ENCODE results near the gene ASMTL.
"Not testable (repeated sequence)": the region's sequence is repeated elsewhere in the genome, so short reads cannot be mapped to it uniquely, and the experiment has no call there.

The ASMTL gene

GRCh38 chrX:1421433-1422134 lies 31.1 kb downstream of the ASMTL start:
- no peak overlapping the region for H3K4me3 ChIP-seq (ENCODE audit: low read length)
- no peak for TF ChIP-seq ZNF274 (IDR thresholded peaks at IDR 0.05; ENCODE audit: low read depth, low read length)

- H3K4me3 ChIP-seq (ENCODE audit: low read length) = no peak overlapping the region
- TF ChIP-seq ZNF274 (IDR thresholded peaks at IDR 0.05; ENCODE audit: low read depth, low read length) = no peak
Measured at GRCh38 chrX:1420371-1420770, 32.3 kb downstream of the ASMTL start.

DNA sequence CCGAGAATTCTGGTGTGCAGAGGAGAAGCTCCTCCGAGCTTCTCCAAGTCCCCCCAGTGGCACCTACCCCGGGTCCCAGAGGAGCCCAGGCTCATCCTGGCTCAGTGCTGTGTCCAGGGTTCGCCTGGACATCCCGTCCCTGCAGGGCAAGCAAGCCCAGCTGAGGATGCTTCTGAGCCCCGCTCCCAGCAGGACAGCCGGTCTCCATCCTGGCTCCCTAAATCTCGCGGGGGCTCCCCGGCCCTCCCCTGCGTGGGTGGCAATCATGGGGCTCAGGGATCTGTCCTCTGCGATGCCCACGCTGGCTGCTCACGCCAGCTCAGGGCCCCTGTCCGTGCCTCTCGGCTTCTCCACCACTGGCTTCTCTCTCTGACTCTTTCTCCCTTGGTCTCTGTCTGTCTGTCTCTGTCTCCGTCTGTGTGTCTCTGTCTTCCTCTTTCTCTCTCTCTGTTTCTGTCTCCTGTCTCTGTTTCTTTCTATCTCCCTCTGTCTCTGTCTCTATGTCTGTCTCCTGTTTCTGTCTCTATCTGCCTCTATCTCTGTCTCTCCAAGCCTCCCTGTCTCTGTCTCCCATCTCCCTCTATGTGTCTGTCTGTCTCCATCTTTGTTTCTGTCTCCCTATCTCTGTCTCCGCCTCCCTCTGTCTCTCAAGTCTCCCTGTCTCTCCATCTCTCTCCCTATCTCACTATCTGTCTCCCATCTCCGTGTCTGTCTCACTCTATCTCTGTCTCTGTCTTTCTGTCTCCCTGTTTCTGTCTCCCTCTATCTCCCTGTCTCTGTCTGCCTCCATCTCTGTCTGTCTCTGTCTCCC lies 33.0 kb downstream of the ASMTL start:
- H3K4me3 ChIP-seq (ENCODE audit: low read length) = no peak overlapping the region
- TF ChIP-seq ZNF274 (IDR thresholded peaks at IDR 0.05; ENCODE audit: low read depth, low read length) = no peak

DNA sequence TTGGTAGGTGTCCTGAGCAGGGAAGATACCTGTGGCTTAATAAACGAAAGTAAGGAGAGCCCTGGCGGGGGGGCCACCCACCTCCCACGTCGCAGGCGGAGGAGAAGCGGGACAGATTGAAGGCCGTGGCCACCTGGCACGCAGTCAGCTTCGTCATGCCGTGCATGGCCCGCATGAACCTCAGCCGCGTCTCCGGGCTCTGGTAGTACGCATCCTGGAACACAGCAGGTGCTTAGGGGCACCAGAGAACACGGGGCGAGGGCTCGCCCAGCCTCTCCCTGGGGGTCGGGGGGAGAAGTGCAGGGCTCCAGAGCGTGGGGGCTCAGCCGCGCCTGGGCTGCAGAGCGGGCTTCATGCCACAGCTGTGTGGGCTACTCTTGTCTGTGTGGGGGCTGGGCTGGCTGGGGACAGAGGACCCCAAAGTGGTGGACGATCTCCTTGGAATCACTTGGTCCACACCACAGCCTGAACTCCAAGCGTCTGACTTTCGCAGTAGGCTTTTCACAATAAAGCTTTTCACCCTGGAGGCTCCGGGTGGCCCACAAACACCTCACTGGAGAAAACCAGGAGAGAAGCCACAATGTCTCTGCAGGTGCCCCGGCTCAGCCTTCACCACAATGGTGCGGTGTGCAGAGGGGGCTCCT lies 33.7 kb downstream of the ASMTL start:
- no peak overlapping the region for H3K4me3 ChIP-seq (ENCODE audit: low read length)
- no peak for TF ChIP-seq ZNF274 (IDR thresholded peaks at IDR 0.05; ENCODE audit: low read depth, low read length)

GRCh38 chrX:1417921-1418771 lies 34.6 kb downstream of the ASMTL start:
- H3K4me3 ChIP-seq (ENCODE audit: low read length) = no peak overlapping the region
- no peak for TF ChIP-seq ZNF274 (IDR thresholded peaks at IDR 0.05; ENCODE audit: low read depth, low read length)

DNA sequence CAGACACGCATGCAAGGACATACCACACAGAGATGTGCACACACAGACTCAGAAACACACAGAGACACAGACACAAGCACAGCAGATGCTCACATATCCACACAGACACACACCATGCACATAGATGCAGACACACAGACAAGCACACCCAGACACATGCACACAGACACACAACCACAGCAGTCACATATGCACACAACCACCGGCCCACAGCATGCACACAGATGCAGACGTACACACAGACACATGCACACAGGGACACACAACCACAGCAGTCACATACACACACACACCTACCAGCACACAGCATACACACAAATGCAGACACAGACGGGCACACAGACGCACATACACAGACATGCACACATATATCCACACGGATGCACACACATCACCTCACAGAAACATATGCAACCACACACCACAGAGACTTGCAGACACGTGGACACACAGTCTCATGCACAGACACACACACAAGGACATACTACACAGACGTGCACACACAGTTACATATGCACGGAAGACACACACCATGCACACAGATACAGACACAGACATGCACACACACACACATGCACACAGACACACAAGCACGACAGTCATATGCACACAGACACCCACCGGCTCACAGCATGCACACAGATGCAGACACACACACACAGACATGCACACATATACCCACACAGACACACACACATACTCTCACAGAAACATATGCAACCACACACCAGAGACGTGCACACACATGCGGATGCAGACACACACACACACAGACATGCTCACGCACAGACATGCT lies 35.5 kb downstream of the ASMTL start:
- H3K4me3 ChIP-seq (ENCODE audit: low read length) = no peak overlapping the region
- TF ChIP-seq ZNF274 (IDR thresholded peaks at IDR 0.05; ENCODE audit: low read depth, low read length) = no peak

- TF ChIP-seq ZNF274 (IDR thresholded peaks at IDR 0.05; ENCODE audit: low read depth, low read length) = no peak
Measured at GRCh38 chrX:1416327-1416784, 36.4 kb downstream of the ASMTL start.

GRCh38 chrX:1412551-1413161 lies 40.1 kb downstream of the ASMTL start:
- TF ChIP-seq ZNF274 (IDR thresholded peaks at IDR 0.05; ENCODE audit: low read depth, low read length) = no peak
- H3K4me3 ChIP-seq (ENCODE audit: low read length) = no peak overlapping the region

More at GRCh38 chrX:1416327-1416784, 36.4 kb downstream of the ASMTL start:
- no peak overlapping the region for H3K4me3 ChIP-seq (ENCODE audit: low read length)

DNA sequence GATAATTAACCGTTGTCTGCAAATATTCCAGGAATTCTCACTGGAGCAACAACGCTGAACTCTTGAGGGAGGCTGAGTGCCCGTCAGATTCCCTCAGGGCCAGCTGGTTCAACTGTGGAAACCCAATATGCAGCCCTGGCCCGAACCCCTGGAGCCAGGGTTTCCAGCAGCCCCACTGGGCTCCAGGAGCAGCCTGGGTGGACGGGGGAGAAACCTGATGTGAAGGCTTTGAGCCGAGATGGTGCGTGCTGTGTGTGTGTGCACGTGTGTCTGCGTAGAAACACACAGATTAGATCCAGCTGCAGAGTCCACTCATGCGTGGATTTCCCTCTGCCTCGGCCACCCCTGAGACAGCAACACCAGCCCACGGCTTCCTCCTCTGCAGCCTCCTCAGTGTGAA lies 41.4 kb downstream of the ASMTL start:
- H3K4me3 ChIP-seq (ENCODE audit: low read length) = no peak overlapping the region

DNA sequence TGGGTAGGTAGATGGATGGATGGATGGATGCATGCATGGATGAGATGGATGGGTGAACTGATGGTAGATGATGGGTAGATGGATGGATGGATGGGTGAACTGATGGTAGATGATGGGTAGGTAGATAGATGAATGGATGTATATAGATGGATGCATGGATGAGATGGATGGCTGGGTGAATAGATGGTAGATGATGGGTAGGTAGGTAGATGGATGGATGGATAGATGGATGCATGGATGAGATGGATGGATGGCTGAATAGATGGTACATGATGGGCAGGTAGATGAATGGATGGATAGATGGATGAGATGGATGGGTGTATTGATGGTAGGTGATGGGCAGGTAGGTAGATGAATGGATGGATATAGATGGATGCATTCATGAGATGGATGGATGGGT lies 45.7 kb downstream of the ASMTL start:
- TF ChIP-seq ZNF274 (IDR thresholded peaks at IDR 0.05; ENCODE audit: low read depth, low read length) = no peak
- H3K4me3 ChIP-seq (ENCODE audit: low read length) = no peak overlapping the region

More for the DNA sequence above, 41.4 kb downstream of the ASMTL start:
- no peak for TF ChIP-seq ZNF274 (IDR thresholded peaks at IDR 0.05; ENCODE audit: low read depth, low read length)

- H3K4me3 ChIP-seq (ENCODE audit: low read length) = not testable (repeated sequence)
Measured at GRCh38 chrX:1405769-1406168, 46.9 kb downstream of the ASMTL start.

- not testable (repeated sequence) for H3K4me3 ChIP-seq (ENCODE audit: low read length)
Measured at GRCh38 chrX:1403867-1404266, 48.8 kb downstream of the ASMTL start.

DNA sequence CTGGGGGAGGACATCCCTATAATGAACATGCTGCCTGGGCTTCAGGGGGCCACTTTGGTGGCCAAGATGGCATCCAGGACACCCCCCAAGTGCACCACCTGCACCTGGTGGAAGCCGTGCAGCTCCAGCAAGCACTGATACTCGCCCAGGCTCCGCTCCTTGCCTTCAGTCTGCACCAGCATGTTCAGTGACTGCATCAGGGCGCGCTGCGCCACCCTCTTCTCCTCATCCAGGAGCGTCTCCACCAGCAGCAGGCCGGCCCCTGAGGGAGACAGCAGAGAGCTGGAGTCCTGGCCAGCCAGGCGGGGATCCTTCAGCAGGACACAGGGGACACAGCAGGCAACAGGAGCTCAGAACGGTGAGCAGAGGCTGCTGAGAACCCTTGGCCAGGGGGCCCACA lies 49.5 kb downstream of the ASMTL start:
- no peak overlapping the region for H3K4me3 ChIP-seq (ENCODE audit: low read length)
- no peak for TF ChIP-seq ZNF274 (IDR thresholded peaks at IDR 0.05; ENCODE audit: low read depth, low read length)
